DND-41 (cell line): ENCODE measurements around the gene SEC63.

Source experiments
- EZH2 ChIP-seq: IDR thresholded peaks from 3 replicates; pipeline ENCODE4 v1.6.1; 2012; ENCODE audit warnings: borderline replicate concordance, low read depth, mild to moderate bottlenecking, moderate library complexity, low read length, inconsistent platforms; ENCODE audit not compliant: severe bottlenecking
- TF ChIP-seq, protein P1 (sequence below): IDR thresholded peaks from 2 replicates; pipeline ENCODE4 v1.5.1; 2012; ENCODE audit warnings: borderline replicate concordance, low read length, moderate library complexity, mild to moderate bottlenecking; ENCODE audit not compliant: poor library complexity, severe bottlenecking; ENCODE audit errors: extremely low read depth

- TF ChIP-seq EZH2 = no peak
- TF ChIP-seq, protein P1, sequence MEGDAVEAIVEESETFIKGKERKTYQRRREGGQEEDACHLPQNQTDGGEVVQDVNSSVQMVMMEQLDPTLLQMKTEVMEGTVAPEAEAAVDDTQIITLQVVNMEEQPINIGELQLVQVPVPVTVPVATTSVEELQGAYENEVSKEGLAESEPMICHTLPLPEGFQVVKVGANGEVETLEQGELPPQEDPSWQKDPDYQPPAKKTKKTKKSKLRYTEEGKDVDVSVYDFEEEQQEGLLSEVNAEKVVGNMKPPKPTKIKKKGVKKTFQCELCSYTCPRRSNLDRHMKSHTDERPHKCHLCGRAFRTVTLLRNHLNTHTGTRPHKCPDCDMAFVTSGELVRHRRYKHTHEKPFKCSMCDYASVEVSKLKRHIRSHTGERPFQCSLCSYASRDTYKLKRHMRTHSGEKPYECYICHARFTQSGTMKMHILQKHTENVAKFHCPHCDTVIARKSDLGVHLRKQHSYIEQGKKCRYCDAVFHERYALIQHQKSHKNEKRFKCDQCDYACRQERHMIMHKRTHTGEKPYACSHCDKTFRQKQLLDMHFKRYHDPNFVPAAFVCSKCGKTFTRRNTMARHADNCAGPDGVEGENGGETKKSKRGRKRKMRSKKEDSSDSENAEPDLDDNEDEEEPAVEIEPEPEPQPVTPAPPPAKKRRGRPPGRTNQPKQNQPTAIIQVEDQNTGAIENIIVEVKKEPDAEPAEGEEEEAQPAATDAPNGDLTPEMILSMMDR = no peak
Observed at GRCh38 chr6:107991061-107991460, 33.1 kb upstream of the SEC63 start.
